Keratinocyte (primary cell): ENCODE results near the gene SOCS6.

ENCODE experiments used
- EZH2 ChIP-seq: IDR thresholded peaks from one replicate; pipeline ENCODE4 v1.6.1; 2012; ENCODE audit warnings: inconsistent platforms, mild to moderate bottlenecking, low read length, moderate library complexity
- TF ChIP-seq, protein P1 (sequence below), 3 experiments: IDR thresholded peaks in 1 of 3; conservative IDR thresholded peaks in 1 of 3; optimal IDR thresholded peaks in 1 of 3; 2 replicates in 2 of 3; 3 replicates in 1 of 3; pipeline versions ENCODE3 to v1.5.1; 2011; ENCODE audit warnings: low read length in 3 of 3, mild to moderate bottlenecking in 3 of 3, moderate library complexity in 2 of 3, control low read depth in 1 of 3, inconsistent platforms in 1 of 3; ENCODE audit not compliant: insufficient read depth in 2 of 3; ENCODE audit errors: extremely low read depth in 1 of 3

DNA sequence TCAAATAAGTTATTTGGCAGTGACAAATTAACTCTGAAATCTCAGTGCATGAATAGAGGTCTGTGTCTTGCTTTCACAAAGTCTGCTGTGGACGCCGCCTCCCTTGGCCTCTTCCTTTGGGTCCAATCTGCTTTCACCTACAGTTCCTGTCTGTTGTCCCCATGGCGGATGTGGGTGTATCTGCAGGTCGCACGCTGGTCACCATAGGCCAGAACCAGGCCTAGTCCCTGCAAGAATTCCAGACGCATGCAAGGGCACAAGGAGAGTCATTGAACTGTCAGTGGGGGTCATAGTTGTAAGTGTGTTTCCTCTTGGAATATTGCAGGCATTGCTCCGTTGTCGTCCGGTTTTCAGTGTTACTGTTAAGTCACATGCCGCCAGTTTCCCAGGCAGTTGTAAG, 7.4 kb downstream of the SOCS6 start:
- TF ChIP-seq, protein P1, sequence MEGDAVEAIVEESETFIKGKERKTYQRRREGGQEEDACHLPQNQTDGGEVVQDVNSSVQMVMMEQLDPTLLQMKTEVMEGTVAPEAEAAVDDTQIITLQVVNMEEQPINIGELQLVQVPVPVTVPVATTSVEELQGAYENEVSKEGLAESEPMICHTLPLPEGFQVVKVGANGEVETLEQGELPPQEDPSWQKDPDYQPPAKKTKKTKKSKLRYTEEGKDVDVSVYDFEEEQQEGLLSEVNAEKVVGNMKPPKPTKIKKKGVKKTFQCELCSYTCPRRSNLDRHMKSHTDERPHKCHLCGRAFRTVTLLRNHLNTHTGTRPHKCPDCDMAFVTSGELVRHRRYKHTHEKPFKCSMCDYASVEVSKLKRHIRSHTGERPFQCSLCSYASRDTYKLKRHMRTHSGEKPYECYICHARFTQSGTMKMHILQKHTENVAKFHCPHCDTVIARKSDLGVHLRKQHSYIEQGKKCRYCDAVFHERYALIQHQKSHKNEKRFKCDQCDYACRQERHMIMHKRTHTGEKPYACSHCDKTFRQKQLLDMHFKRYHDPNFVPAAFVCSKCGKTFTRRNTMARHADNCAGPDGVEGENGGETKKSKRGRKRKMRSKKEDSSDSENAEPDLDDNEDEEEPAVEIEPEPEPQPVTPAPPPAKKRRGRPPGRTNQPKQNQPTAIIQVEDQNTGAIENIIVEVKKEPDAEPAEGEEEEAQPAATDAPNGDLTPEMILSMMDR (optimal IDR thresholded peaks at IDR 0.05 in 1 of 3, IDR thresholded peaks at IDR 0.05 in 1 of 3, conservative IDR thresholded peaks at IDR 0.05 in 1 of 3; ENCODE audit: extremely low read depth in 1 of 3, insufficient read depth in 2 of 3, low read length in 3 of 3): no peak
- no peak for TF ChIP-seq EZH2
